HG03175 (cell line): Measurements from ENCODE around the gene KRT79.

Experiments
- ATAC-seq: cut with Tn5 transposase; IDR thresholded peaks from one replicate; pipeline ENCODE4 v1.9.1; 2021; ENCODE audit warnings: mild to moderate bottlenecking, moderate library complexity; ENCODE audit not compliant: unreplicated experiment

The KRT79 gene

GRCh38 chr12:52774629-52775250, 59.4 kb downstream of the KRT79 start:
- ATAC-seq, result no peak

GRCh38 chr12:52772772-52773171, 61.3 kb downstream of the KRT79 start:
- ATAC-seq, result no peak

GRCh38 chr12:52772188-52772587, 61.9 kb downstream of the KRT79 start:
- ATAC-seq, result no peak

GRCh38 chr12:52771505-52771904, 62.6 kb downstream of the KRT79 start:
- ATAC-seq, result no peak
